Measurements from ENCODE around the gene RNF144B. TPM values are rescaled to one million over a fixed set of nuclear protein-coding genes. Genes with fewer than 3 reads are reported as not detected.

Gene RNF144B
- total and polyA plus RNA-seq, 2 of the 8 experiments (the other 6 are each of a cell fraction or from before 2014, with no cell fraction given) = 1.8 to 11.2 TPM

DNA sequence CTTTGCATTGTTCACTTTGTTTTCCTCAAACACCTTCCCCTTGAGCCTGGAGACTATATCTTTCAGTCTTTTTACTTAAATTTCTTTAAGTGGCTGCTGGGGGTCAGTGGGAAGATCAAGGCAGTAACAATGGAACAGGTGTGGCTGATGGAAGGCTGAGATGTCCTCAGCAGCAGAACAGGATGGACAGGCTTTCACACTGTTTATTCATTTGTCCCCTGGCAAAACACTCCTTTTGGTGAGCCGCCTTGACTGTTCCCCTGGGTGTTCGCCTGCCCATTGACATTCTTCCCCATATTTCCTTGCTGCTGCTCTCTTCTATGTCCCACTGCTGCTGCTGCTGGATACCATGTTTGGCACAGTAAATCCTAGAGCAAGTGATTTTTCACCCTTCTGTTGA, 38.1 kb downstream of the RNF144B start:
- DNase-seq (ENCODE audit: low read depth in 1 of 2, low spot score in 2 of 2) = no peak
- no peak for TF ChIP-seq POLR2A (IDR thresholded peaks at IDR 0.05; ENCODE audit: control extremely low read depth in 1 of 2, low read depth in 2 of 2, low read length in 2 of 2)
- TF ChIP-seq TCF12 (IDR thresholded peaks at IDR 0.05; ENCODE audit: low read depth, low read length) = no peak
- TF ChIP-seq CHD1 (IDR thresholded peaks at IDR 0.05; ENCODE audit: low read depth, low read length) = no peak
- no peak for TF ChIP-seq BCL11A (IDR thresholded peaks at IDR 0.05; ENCODE audit: low read depth in 2 of 2, low read length in 2 of 2)
- no peak for TF ChIP-seq BRCA1 (IDR thresholded peaks at IDR 0.05; ENCODE audit: low read depth, low read length)
- TF ChIP-seq TAF1 (IDR thresholded peaks at IDR 0.05; ENCODE audit: low read depth, low read length) = no peak
- TF ChIP-seq, protein P1, sequence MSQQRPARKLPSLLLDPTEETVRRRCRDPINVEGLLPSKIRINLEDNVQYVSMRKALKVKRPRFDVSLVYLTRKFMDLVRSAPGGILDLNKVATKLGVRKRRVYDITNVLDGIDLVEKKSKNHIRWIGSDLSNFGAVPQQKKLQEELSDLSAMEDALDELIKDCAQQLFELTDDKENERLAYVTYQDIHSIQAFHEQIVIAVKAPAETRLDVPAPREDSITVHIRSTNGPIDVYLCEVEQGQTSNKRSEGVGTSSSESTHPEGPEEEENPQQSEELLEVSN (IDR thresholded peaks at IDR 0.05) = no peak
- TF ChIP-seq SUZ12 (IDR thresholded peaks at IDR 0.05; ENCODE audit: low read length) = no peak
- TF ChIP-seq KDM5A (IDR thresholded peaks at IDR 0.05; ENCODE audit: low read length) = no peak

More for the DNA sequence above, 38.1 kb downstream of the RNF144B start:
- H3K18ac ChIP-seq (ENCODE audit: extremely low read depth, low read length) = no peak overlapping the region
- no peaks in the 10 kb centered on the region for H4K20me1 ChIP-seq (replicated peaks in 1 of 2; ENCODE audit: control insufficient read depth in 1 of 2, insufficient read depth in 2 of 2, low read length in 2 of 2)
- no peaks in the 10 kb centered on the region for H3K27me3 ChIP-seq (replicated peaks in 1 of 4; ENCODE audit: control insufficient read depth in 3 of 4, extremely low read depth in 1 of 4, insufficient read depth in 3 of 4, low read length in 3 of 4)
- no peak overlapping the region for H4K8ac ChIP-seq (ENCODE audit: extremely low read depth, insufficient read depth, low read length)
- no peak overlapping the region for H3K9ac ChIP-seq (replicated peaks in 1 of 4; ENCODE audit: extremely low read depth in 1 of 4, low read depth in 3 of 4, low read length in 3 of 4)
- H2AK5ac ChIP-seq (ENCODE audit: low read depth, low read length) = no peak overlapping the region
- CTCF ChIA-PET (ENCODE audit: partially characterized antibody) = no interaction called here
- H3K4ac ChIP-seq (replicated peaks; ENCODE audit: insufficient read length, low read depth, low read length) = no peak overlapping the region
- H2BK120ac ChIP-seq (replicated peaks; ENCODE audit: low read depth, low read length) = no peak overlapping the region
- H3K4me3 ChIP-seq (ENCODE audit: extremely low read depth in 1 of 4, insufficient read depth in 2 of 4, low read depth in 3 of 4, low read length in 4 of 4) = no peak overlapping the region
- no peak overlapping the region for H2BK15ac ChIP-seq (ENCODE audit: low read length)
- no peak overlapping the region for H2BK12ac ChIP-seq (ENCODE audit: low read depth, low read length)
- H2AFZ ChIP-seq (ENCODE audit: low read length) = no peak overlapping the region
- H4K91ac ChIP-seq (replicated peaks; ENCODE audit: insufficient read length, low read length) = no peak overlapping the region
- no peaks in the 10 kb centered on the region for H3K79me1 ChIP-seq (ENCODE audit: low read depth, low read length)
- POLR2A ChIA-PET (ENCODE audit: partially characterized antibody) = no interaction called here
- H3K23me2 ChIP-seq (ENCODE audit: low read depth, low read length) = no peaks in the 10 kb centered on the region
- FAIRE-seq = no peak
- 97% methylated on average over 2 of the region's 2 CpGs; no CpG with 5 or more reads in 1 of the 2 experiments for WGBS, 2 experiments (ENCODE audit: extremely low coverage in 1 of 2, insufficient coverage in 1 of 2, insufficient read length in 1 of 2, insufficient replicate concordance in 2 of 2, low coverage in 1 of 2, low lambda C conversion rate in 2 of 2, missing lambda C conversion rate in 1 of 2)
- H2BK20ac ChIP-seq (ENCODE audit: low read length) = no peak overlapping the region
- no peaks in the 10 kb centered on the region for H3K79me2 ChIP-seq (ENCODE audit: control insufficient read depth in 1 of 2, insufficient read depth in 2 of 2, low read length in 2 of 2)
- H3K4me2 ChIP-seq (ENCODE audit: insufficient read depth in 1 of 2, low read depth in 2 of 2, low read length in 2 of 2) = no peak overlapping the region
- no peaks in the 10 kb centered on the region for H3K9me3 ChIP-seq (ENCODE audit: insufficient read depth in 2 of 2, low read depth in 1 of 2, low read length in 1 of 2)
- no peak overlapping the region for H4K5ac ChIP-seq (ENCODE audit: insufficient read length, low read depth, low read length)
- no peak overlapping the region for H3K23ac ChIP-seq (ENCODE audit: insufficient read length)
- H3K14ac ChIP-seq (ENCODE audit: insufficient read length) = no peak overlapping the region
- H3K27ac ChIP-seq (ENCODE audit: low read depth, low read length) = no peak overlapping the region
- H2BK5ac ChIP-seq (ENCODE audit: low read depth, low read length) = no peak overlapping the region
- no peaks in the 10 kb centered on the region for H3K36me3 ChIP-seq (ENCODE audit: control insufficient read depth in 2 of 4, insufficient read depth in 4 of 4, low read length in 3 of 4)
- peaks cover 0 to 4% (median 1%) of the 10 kb centered on the region in 4 experiments; a peak in 1 of 7 replicates for H3K4me1 ChIP-seq (replicated peaks in 1 of 4; ENCODE audit: control insufficient read depth in 3 of 4, insufficient read depth in 4 of 4, low read length in 3 of 4)
- H3K56ac ChIP-seq (replicated peaks; ENCODE audit: insufficient read length, low read depth, low read length) = no peak overlapping the region

Measured in H1 (cell line).